GM12892 (cell line): ENCODE results near the gene NOX4.
"Not testable (repeated sequence)": the region's sequence is repeated elsewhere in the genome, so short reads cannot be mapped to it uniquely, and the experiment has no call there.

Experiments
- POLR2A ChIP-seq: IDR thresholded peaks from 2 replicates; pipeline ENCODE4 v1.6.1; 2011; ENCODE audit warnings: low read depth, low read length, control low read depth
- POLR2AphosphoS5 ChIP-seq: IDR thresholded peaks from 2 replicates; pipeline ENCODE4 v1.6.1; 2011; ENCODE audit warnings: low read depth, low read length, control low read depth
- TAF1 ChIP-seq: IDR thresholded peaks from 2 replicates; pipeline ENCODE4 v1.6.1; 2011; ENCODE audit warnings: low read depth, mild to moderate bottlenecking, control low read depth, low read length, borderline replicate concordance

GRCh38 chr11:89354513-89354912 is 136.7 kb downstream of the NOX4 start:
- TF ChIP-seq POLR2A, POLR2AphosphoS5, TAF1: not testable (repeated sequence)
